Ishikawa (cell line): ENCODE measurements around the gene ATP7A.

ENCODE experiments used
- CEBPB ChIP-seq: IDR thresholded peaks from 2 replicates; pipeline ENCODE4 v1.6.1; 2012
- CREB1 ChIP-seq: IDR thresholded peaks from 2 replicates; pipeline ENCODE4 v1.6.1; 2012; ENCODE audit warnings: low read depth
- FOXM1 ChIP-seq: IDR thresholded peaks from 2 replicates; pipeline ENCODE4 v1.6.1; 2012; ENCODE audit warnings: low read depth, borderline replicate concordance
- MAX ChIP-seq: IDR thresholded peaks from 2 replicates; pipeline ENCODE4 v1.6.1; 2012
- NFIC ChIP-seq: IDR thresholded peaks from 2 replicates; pipeline ENCODE4 v1.6.1; 2012
- RAD21 ChIP-seq: IDR thresholded peaks from 2 replicates; pipeline ENCODE4 v1.6.1; 2012; ENCODE audit warnings: low read depth
- REST ChIP-seq: IDR thresholded peaks from 2 replicates; pipeline ENCODE4 v1.6.1; 2012; ENCODE audit warnings: low read depth, mild to moderate bottlenecking
- TAF1 ChIP-seq: IDR thresholded peaks from 2 replicates; pipeline ENCODE4 v1.6.1; 2012; ENCODE audit warnings: low read depth, mild to moderate bottlenecking
- TCF12 ChIP-seq: IDR thresholded peaks from 2 replicates; pipeline ENCODE4 v1.6.1; 2012; ENCODE audit warnings: low read depth
- YY1 ChIP-seq: IDR thresholded peaks from 2 replicates; pipeline ENCODE4 v1.6.1; 2012; ENCODE audit warnings: low read depth

GRCh38 chrX:77969538-77969937 lies 59.0 kb downstream of the ATP7A start, which contains the start of gene PGAM4:
- TF ChIP-seq NFIC: no peak
- TF ChIP-seq RAD21: no peak
- TF ChIP-seq MAX: no peak
- no peak for TF ChIP-seq FOXM1
- no peak for TF ChIP-seq CREB1
- no peak for TF ChIP-seq TAF1
- TF ChIP-seq CEBPB: no peak
- TF ChIP-seq REST: no peak
- TF ChIP-seq YY1: no peak
- TF ChIP-seq TCF12: no peak
